NCI-H1105 (cell line): ENCODE results near the gene RIMKLB.

ENCODE experiments used
- DNase-seq: peaks from one replicate; lab custom pipeline; 2025; lab: John Stamatoyannopoulos, UW

Gene RIMKLB, protein sequence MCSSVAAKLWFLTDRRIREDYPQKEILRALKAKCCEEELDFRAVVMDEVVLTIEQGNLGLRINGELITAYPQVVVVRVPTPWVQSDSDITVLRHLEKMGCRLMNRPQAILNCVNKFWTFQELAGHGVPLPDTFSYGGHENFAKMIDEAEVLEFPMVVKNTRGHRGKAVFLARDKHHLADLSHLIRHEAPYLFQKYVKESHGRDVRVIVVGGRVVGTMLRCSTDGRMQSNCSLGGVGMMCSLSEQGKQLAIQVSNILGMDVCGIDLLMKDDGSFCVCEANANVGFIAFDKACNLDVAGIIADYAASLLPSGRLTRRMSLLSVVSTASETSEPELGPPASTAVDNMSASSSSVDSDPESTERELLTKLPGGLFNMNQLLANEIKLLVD

DNA sequence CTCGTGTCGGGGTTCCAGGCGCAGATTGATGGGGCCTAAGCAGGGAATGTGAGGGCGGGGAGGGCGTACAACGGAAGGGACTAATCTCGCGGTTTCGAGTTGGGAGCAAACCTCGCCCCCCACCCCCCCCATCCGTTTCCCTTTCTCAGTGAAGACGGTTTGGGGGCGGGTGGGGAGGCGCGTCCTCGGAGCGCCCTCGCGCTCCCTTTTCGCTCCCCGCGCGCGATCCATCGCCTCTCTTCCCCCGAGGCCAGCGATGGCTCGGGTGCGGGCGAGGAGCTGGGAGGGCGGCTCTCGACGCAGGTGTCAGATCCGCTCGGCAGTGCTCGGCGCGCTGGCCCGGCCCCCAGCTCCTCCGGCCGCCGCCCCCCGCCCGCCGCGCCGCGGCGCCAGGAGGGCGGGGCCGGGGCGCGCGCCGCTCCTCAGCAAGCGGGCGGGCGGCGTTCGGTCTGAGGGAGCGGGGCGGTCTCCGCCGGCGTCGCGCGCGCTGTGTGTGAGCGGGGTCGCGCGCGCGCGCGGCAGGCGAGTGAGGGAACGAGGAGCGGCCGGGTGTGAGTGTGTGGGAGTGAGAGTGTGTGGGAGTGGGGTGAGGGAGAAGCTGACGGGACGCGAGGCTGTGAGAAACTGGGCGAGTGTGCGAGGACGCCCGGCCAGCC, at the start of gene RIMKLB:
Gene RIMKLB (plus strand): TSS at position 516 of the 656 bp plus-strand sequence. CDS start 15,876 bp downstream, outside the sequence.
- peak; percentile 81 for DNase-seq

DNA sequence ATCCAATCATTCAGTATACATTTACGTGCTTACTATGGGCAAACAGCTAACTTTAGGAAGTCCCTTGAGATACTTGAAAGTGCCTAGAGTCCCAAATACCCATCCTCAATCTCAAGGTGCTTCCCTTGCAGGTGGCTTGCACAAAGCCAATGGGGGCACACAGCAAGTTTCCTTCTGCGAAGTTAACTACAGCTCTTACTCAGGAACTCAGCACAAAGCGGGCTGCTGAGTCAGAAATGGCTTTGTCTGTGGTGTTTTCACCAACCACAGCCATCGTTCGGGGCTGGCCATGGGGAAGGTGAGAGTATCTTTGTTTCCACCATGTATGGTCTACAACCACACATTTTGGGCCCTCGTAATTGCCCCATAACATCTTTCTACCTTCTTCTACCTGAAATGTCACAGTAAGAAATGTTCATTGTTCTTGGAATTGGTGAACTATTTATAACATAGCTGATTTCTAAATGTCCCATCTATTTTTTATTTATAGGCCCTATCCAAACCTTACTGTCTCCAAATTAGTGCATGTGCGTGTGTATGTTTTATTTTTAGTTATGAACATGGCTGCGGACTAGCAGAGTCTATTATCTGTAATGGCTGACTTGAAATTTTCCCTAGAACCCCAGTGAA, 49.1 kb upstream of the RIMKLB start:
- DNase-seq, result no peak

DNA sequence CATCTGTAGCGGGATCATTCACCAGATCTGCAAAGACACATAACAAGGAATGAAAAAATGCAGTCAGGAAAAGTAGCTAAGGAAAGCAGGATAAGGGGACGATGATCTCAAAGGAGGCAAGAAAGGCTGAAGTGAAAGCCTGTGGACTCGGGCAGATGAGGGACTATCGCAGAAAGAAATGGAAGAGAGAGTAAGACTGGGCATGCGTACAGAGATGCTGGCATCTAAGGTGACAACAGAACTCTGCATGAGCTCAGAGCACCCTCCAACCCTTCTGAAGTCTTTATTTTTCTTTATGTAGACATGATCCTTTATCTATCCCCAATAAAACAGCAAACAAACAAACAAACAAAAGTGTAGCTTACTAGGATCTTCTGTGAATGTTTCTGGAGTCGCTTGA, 42.4 kb upstream of the RIMKLB start:
- DNase-seq, result no peak

DNA sequence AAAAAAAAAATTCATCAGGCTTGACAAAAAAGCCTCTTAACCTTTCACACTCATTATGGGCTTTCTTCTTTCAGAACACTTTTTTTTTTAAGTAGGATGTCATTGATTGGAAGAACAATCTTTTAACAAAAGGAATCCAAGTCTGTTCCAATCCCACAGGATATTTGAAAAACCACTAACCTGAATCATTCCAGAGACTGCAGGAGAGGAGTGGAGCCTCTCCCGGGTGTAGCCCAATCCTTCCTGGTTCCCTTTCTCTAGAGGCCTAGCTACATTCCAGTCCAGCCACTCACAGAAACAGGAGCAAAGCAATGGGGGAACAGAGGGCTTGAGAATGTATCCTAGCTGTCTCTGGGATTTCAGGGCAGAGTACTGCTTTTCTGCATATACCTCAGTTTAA, 39.4 kb upstream of the RIMKLB start:
- DNase-seq, result no peak

DNA sequence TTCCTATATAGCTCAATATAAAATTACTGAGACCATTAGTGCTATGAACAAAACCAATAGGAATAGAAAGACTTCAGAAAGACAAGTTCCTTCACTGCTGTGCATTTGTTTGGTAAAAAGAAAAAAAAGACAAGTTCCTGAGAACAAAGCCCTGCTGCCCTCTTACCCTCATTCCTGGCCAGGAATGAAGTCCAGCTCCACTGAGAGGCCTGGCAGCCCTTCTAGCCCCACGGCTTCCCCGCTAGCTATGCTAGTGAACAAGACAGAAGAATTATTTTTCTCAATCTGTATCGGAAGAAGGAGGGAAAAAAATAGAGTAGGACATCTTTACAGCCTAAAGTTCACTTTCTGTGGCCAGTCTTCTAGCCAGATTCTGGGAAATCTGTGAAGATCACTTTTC, 36.8 kb upstream of the RIMKLB start:
- DNase-seq, result no peak

DNA sequence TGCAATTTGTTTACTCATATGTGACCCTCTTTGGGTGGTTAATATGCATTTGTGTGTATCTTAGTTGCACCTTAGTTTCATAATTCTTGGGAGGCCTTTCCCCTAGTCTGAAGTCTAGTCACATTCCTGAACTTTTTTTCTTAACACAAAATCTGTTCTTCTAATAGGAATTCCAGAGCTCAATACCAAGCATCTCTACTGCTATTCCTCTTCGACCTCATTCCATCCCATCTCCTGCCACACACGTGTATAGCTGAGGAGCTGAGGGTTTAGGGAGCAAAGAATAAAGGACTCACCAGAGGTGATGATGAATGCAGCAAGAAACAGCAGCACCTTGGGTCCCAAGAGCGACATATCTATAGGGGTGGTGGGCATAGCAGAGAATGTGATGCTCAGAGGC, 36.0 kb upstream of the RIMKLB start:
- DNase-seq, result no peak

DNA sequence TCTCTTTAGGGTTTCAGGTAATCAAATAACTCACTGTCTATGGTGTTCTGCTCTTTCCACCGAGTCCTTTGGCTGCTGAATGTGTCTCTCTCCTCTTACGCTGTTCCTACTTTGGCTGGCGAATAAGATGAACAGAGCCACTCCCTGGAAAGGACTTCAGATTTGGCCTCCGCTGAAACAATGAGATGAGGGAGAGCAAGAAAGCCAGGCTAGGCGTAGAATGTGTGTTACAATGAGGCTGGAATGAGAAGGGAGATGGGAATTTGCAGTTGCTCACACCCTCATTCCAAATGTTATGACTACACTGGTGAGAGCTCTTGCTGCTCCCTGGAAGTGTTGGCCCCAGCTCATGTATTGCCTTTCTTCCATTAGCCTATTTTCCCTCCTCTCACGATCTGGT, 35.2 kb upstream of the RIMKLB start, which contains the start of gene MFAP5:
Gene MFAP5 (minus strand): TSS at position 234 of the 400 bp plus-strand sequence. CDS start 722 bp downstream, outside the sequence.
- DNase-seq, result no peak

DNA sequence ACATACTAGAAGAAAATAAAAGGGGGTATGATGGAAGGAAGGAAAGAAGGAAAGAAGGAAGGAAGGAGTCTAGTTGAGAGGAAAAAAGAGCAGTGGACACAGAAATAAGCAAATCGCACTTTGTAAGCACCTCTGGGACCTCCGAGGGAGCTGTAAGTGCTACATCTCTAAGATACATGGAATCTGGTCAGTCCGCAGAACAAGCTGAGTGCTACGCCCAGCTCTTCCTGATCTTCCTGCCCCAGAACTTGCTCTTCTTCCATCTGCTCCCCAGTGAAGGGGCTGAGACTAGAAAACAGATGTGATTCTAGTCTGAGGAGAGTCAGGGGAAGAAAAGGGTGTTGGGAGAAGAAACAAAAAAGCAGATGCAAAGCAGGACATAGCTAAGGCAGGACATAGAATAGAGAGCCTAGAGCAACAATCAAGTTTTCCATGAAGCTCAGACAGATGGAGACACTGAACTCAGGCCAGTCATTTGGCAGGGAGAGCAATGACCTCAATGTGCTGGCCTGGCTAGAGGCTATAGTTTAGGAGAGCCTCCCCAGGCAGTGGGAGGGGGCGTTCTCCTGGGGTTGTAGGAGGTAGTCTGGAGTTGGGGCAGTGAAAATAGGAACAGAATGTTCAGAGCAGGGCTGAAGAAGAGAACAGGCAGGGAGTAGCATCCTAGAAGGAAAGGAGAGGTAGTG, 33.4 kb upstream of the RIMKLB start:
- no peak for DNase-seq

DNA sequence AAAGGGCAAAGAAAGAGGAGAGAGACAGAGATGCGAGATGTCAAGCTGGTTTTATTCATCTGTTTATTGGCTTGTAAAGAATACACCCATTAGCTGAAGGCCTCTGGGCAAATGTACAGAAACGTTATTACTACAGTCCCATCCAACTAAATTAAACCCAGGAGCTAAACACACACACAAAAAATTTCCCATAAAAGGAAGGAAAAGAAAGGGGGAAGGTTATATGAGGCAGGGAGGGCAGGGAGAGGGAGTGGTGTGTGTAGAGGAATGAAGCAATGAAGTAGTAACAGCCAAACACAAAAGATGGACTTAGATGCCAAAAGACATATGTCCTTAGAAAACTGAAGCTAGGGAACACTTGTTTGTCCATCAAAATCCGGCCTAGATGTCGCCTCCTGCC, 32.0 kb upstream of the RIMKLB start:
- no peak for DNase-seq

DNA sequence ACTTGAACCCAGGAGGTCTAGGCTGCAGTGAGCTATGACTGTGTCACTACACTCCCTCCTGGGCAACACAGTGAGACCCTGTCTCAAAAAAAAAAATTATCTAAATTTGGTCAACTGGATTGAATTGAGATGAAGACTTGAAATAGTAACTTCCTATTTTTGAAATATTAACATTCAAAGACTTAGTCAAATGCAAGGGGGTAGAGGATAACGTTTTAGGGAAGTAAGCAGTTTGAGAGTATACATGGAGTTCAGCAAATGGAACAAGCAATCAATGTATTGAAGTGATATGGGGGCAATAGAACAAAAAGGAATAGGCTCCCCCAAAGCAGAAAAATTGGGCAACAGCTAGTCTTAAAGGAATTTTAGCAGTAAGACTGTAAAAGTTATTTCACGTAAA, 30.5 kb upstream of the RIMKLB start:
- DNase-seq, result no peak

DNA sequence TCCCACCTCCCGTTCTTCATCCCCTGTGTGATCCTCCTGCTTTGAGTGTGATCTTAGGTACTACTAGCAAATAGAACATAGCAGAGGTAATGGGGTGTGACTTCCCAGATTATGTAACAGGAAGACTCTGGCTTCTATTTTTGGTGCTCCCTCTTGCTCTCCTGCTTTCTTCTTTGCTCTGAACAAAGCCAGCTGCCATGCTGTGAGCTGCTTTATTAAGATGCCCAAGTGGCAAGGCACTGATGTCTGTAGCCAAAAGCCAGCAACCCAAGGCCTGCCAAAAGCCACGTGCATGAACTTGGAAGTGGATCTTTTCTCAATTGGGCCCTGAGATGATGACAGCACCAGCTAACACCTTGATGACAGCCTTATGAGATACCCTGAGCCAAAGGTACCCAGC, 29.4 kb upstream of the RIMKLB start:
- DNase-seq, result no peak

DNA sequence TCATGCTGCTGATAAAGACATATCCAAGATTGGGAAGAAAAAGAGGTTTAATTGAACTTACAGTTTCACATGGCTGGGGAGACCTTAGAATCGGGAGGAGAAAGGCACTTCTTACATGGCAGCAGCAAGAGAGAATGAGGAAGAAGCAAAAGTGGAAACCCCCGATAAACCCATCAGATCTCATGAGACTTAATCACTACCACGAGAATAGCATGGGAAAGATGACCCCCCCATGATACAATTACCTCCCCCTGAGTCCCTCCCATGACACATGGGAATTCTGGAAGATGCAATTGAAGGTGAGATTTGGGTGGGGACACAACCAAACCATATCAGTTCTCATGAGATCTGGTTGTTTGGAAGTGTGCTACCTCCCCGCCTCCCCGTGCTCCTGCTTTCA, 25.4 kb upstream of the RIMKLB start:
- DNase-seq, result no peak

DNA sequence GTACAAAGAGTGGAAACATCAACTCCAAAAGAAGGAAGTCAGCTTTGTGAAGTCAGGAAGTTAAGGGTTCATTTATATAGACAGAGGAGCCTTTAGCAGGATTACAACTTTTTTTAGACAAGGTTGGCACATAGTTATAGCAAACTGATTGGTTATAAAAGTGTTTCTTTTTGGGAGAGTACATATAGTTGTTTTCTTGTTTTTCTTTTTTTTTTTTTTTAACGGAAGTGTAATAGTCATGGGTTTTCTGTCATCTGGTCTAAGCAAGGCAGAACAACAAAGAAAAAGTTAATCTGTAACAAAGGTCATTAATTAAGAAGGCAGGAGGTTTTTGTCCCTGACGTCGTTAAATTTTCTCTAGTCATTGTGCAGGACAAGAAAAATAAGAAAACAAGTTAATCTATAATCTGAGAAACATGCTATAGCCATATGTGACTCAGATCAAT, 22.2 kb upstream of the RIMKLB start:
- no peak for DNase-seq

DNA sequence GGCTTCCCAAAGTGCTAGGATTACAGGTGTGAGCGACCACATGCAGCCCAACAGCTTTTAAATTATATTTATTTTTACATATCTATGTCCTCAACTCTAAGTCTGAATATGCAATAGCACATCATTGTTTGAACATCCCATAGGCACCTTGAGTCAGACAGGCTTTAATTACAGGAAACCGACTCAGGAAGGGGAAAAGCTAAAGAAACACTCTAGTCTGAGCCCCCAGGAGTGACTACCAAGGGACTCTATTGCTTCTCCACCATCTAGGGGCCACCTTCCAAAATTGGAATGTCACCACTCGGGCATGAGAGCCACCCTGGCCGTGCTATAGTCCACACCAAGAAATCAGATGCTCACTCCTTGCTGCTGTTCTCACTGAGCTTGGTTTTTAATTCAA, 21.1 kb upstream of the RIMKLB start:
- no peak for DNase-seq

DNA sequence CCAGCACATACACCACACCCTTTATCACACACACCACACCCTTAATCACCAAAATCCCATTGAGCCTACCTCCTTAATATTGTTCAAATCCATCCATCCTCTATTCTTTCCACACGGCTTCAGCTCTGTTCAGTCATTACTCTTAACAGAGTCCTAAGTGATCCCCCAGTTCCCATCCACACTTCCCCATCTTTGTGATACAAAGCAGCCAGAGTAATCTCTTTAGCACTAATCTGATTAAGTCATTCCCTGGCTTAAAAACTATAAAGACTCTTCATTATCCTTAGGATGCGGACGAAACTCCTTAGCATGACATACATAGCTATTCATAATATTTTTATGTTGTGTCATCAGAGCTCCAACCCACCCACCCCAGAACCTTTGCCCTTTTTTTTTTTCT, 20.4 kb upstream of the RIMKLB start:
- no peak for DNase-seq

DNA sequence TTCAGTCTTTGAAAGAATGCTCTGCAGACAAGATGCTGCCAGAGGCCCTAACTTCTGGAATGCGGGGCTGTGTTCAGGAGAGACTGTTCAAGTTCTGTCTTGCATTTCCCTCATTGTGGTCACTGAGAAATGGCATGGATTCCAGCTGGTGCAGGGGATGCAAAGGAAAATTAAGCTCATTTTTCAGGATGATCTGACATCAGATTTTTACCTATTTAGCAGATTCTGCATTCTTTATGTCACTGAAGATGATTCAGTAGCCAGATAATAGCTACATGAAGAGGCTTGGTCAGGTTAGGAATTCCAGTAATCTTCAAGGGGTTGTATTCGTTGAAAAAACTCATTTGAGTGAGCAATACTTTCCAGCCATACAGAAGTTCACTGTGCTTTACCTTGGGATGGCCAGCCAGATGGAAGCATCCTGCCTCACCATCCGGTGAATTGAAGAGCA, 19.1 kb upstream of the RIMKLB start:
- DNase-seq, result no peak

DNA sequence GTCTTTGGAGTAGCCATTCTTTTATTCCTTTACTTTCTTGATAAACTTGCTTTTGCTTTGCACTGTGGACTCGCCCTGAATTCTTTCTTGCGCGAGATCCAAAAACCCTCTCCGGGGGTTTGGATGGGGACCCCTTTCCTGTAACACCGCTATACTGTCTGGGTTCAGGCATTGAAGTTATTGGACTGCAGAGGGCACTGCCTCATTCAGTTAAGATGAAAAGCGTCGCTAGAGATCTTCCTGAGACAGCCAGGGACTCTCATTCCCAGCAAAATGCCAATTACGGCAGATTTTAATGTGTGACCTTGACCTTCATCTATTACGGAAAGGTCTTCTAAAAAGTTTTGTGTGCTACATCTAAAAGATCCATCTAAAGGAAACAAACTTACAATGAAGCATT, 17.3 kb upstream of the RIMKLB start:
- no peak for DNase-seq

DNA sequence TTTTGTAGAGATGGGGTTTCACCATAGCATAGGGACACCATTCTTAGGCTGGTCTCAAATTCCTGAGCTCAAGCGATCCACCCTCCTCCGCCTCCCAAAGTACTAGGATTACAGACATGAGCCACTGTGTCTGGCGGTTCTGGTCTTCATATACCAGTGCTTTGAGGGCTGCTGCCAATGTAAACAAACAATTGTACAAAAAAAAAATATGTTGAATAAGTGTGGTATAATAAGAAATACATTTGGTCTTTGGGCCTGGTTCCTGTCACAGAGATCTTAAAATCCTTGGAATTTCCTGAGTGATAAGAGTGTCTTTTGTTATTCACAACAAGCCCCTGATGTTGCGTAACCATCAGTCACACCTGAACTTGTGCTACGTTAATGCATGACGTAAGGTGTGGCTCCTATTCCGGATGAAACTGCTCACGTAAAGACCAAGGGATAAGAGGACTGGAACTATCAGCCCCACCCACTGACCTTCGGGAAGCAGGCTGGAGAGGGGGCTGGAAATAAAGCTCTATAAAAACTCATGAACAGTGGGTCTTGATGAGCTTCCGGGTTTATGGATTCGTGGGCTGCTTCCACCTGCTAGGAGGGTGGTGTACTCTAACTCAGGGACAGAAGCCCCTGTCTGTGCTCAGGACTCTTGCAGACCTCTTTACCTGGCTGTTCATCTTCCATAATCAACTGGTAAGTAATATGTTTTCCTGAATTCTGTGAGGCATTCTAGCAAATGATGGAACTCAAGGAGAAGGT, 16.5 kb upstream of the RIMKLB start:
- DNase-seq, result peak; percentile 8

DNA sequence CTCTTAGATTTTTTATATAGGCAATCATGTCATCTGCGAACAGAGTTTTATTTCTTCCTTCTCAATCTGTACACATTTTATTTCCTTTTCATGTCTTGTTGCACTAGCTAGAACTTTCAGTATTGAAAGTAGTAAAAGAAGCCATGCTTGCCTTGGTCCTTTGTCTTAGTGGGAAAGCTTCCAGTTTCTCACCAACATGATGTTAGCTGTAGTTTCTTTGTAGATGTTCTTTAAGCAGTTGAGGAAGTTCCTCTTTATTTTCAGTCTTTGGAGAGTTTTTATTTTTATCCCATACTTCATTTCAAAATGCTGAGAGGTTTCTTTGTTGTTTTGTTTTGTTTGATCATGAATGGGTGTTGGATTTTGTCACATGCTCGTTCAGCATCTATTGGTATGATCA, 12.7 kb upstream of the RIMKLB start:
- no peak for DNase-seq

DNA sequence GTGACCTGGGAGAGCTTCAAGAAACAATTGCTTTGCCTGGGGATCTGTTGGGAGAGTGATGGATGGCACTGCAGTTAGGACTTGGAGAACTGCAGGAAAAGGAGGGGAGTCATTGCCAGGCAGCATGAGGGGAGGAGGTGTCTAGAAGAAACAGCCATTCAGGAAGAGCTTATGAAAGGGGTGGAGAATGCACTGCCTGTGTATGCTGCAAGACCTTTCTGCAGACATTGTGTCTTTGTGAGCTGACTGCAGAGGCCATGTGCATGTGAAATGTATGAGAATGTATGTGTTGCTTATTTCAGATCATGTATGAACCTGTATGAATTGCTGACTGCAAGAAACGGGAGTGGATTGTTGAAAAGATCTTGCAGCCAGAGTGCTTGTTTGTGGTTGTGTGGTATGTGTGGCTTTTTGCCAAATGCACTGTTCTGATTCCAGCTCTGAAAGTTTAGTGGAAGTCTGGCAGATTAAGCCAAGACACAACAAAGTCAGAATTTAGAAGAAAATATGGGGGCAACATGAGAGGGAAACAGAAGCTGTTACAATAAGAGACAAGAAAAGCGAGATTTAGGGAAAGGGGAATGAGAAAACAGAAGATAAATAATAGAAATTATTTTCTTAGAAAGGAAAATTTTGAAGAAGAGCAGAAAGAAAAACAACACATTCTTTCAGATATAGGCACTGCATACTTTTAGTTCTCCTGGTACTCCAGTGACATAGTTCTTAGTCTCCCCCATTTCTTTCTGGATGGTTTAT, 9.8 kb upstream of the RIMKLB start:
- peak; percentile 77 for DNase-seq

DNA sequence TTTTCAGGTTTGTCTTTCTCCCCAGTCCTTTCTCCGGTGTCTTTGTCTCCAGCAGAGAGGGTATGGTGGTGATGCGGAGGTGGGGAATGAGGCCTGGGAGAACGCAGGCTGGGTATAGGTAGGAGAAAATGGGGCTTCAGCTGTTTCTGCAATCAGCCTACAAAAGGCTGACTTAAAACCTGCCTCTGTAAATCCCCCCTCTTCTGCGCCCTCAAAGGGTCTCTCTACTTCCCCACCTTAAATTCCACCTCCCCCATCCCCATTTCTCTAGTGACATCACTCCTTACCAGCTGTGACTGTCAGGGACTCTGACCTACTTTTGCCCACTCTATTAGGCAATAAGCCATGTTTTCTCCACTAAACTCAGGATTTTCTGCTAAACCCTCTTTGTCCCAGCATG, 8.1 kb upstream of the RIMKLB start:
- DNase-seq, result no peak
